HG02981 (cell line): Measurements from ENCODE around the gene IFNL3.
"Not testable (repeated sequence)": the region's sequence is repeated elsewhere in the genome, so short reads cannot be mapped to it uniquely, and the experiment has no call there.

ENCODE experiments used
- ATAC-seq: cut with Tn5 transposase; IDR thresholded peaks from one replicate; pipeline ENCODE4 v1.9.1; 2021; ENCODE audit warnings: mild to moderate bottlenecking, moderate library complexity; ENCODE audit not compliant: unreplicated experiment

Gene IFNL3

DNA sequence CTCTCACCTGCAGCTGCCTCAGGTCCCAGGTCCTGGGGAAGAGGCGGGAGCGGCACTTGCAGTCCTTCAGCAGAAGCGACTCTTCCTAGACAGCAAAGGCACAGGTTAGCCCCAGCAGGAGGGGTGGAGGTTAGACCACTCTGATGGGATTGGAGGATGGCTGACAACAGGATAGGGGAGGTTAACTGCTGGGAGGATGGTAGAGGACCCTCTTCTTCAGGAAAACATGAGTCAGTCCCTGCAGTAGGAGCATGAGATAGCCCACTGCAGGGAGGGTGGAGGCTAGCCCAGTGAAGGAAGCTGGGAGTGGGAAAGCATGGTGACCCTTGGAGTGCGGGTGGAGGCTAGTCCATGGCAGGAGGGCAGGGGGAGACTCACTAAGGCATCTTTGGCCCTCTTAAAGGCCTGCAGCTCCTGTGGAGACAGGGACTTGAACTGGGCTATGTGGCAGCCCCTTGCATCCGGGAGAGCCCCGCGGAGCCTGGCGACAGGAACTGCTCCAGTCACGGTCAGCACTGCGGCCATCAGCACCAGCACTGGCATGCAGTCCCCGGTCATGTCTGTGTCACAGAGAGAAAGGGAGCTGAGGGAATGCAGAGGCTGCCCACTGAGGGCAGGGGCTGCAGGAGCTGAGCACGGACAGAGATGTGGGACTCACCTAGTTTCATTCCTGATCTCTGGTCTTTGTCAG is at the start of gene IFNL3:
TSS of gene IFNL3 (minus strand) at position 597 of the 691 bp plus-strand sequence. CDS start at position 558, 39 bp downstream.
- ATAC-seq, result not testable (repeated sequence)

DNA sequence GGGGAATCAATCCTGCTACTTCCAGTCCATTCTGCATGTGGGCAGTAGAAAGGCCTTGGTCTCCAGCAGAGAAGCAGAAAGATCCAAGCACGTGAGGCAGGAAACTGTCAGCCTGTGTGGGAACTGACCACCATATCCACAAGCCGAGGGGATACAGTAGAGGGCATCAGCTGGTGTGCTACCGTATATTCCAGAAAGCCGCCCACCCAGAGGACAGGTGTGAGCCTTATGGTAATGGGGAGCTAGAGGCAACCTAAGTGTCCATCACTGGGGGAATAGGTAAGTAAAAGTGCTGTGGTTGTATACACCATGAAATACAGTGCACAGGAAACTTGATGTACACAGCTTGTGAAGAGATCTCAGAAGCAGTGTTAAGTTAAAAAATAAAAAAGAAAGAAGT is 48.6 kb upstream of the IFNL3 start:
- ATAC-seq, result no peak

DNA sequence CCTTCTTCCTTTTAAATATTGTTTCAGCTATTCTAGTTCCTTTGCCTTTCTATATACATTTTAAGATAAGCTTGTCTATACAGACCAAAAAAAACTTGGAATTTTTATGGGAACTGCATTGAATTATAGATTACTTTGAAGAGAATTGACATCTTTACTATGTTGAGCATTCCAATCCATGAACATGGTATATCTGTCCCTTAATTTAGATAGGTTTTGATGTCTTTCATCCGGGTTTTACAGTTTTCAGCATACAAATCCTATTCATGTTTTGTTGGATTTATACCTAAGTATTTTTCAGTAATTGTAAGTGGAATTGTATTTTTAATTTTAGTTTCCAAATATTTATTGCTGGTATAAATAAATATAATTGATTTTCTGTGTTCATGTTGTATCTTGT is 39.2 kb upstream of the IFNL3 start:
- ATAC-seq, result no peak

DNA sequence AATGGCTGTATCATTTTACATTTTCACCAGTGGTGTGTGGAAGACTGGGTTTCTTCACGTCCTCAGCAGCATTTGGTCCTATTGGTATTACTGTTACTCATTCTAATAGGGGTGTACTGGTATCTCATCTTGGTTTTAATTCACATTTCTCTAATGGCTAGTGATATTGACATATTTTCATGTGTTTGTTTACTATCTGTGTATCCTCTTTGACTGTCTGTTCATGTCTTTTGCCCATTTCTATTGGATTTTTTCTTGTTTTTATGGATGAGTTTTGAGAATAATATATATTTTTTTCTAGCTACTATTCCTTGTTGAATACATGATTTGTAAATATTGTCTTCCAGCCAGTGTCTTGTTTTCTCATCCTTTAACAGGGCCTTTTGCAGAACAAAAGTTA is 37.2 kb upstream of the IFNL3 start:
- ATAC-seq, result no peak

- ATAC-seq, result no peak
Measured at GRCh38 chr19:39277598-39277997, 32.8 kb upstream of the IFNL3 start.

GRCh38 chr19:39276740-39277139 is 31.9 kb upstream of the IFNL3 start:
- ATAC-seq, result no peak

- ATAC-seq, result no peak
Measured at GRCh38 chr19:39275578-39275977, 30.8 kb upstream of the IFNL3 start.

GRCh38 chr19:39273859-39274258 is 29.1 kb upstream of the IFNL3 start:
- ATAC-seq, result not testable (repeated sequence)

DNA sequence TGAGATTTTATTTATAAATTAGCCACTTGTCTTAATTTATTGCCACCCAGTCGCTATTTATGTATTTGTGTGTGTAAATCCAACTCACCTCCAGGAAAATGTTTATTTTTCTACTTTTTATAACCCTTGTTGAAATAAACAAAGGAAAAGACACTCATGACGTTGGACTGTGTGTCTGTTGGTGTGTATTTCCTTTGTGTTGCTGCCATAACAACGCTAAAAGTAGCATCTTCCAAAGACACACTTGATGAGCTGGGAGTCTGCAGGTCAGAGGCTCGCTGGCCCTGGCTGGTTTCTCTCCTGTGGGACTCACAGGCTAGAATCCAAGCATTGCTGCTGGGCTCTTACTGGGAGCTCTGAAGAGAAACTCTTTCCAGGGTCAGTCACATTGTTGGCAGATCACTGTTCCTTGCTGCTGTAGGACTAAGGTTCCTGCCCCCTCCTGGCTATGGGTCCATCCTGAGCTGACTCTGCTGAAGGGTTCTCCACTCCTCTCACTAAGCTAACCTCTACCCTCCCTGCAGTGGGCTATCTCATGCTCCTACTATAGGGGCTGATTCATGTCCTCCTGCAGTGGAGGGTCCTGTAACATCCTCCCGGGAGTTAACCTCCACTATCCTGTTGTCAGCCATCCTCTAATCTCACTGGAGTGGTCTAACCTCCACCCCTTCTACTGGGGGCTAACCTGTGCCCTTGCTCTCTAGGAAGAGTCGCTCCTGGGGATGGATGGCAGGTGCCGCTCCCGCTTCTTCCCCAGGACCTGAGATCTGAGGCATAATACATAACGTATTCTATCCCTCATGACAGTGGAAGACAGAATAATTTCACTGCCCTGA is 25.4 kb upstream of the IFNL3 start:
- ATAC-seq, result no peak

- ATAC-seq, result not testable (repeated sequence)
Measured at GRCh38 chr19:39269369-39269768, 24.6 kb upstream of the IFNL3 start.

DNA sequence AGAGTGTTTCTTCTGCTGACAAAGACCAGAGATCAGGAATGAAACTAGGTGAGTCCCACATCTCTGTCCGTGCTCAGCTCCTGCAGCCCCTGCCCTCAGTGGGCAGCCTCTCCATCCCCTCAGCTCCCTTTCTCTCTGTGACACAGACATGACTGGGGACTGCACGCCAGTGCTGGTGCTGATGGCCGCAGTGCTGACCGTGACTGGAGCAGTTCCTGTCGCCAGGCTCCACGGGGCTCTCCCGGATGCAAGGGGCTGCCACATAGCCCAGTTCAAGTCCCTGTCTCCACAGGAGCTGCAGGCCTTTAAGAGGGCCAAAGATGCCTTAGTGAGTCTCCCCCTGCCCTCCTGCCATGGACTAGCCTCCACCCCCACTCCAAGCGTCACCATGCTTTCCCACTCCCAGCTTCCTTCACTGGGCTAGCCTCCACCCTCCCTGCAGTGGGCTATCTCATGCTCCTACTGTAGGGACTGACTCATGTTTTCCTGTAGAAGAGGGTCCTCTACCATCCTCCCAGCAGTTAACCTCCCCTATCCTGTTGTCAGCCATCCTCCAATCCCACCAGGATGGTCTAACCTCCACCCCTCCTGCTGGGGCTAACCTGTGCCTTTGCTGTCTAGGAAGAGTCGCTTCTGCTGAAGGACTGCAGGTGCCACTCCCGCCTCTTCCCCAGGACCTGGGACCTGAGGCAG is 23.9 kb upstream of the IFNL3 start:
- not testable (repeated sequence) for ATAC-seq

DNA sequence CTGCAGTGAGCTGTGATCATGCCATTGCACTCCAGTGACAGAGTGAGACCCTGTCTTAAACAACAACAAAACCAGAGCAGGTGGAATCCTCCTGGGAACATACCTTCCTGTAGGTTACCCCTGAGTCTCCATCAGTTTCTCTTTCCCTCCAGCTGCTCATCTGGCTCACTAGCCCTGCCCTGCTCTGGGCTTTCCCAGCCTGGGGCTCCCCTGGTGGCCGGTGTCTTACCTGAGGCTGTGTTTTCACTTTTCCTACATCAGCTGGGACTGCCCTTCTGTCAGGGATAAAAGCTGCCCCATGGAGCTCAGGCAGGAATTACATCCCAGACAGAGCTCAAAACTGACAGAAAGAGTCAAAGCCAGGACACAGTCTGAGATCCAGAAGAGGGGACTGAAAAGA is 23.3 kb upstream of the IFNL3 start, which contains the start of gene IFNL2:
TSS of gene IFNL2 (plus strand) at position 312 of the 400 bp plus-strand sequence. CDS start 173 bp downstream, outside the sequence.
- ATAC-seq, result not testable (repeated sequence)

DNA sequence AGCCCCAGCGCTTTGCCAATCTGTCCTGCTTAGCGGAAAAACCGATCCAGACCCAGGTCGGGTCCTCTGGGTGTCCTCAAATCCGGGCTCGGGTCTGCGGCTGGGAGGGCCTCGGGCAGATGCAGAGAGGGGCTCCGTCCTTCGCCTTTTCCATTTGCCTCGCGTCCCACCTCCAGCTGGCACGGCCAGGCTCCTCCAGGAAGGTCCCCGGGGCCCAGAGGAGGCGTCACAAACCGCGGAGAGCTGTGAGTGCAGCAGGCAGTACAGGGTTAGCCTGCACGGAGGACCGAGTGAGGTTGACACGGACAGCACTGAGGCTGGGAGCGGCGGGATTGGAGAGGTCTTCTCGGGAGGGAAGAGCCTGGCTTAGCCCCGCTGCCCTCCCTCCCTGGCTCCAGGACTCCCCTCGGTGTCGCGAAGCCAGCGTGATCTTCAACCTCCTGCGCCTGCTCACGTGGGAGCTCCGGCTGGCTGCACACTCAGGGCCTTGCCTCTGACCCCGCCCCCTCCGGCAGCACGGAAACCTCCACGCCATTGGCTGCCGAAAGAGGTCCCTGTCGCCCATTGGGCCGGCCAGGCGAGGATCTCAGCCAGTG is 20.6 kb upstream of the IFNL3 start:
- ATAC-seq, result no peak

DNA sequence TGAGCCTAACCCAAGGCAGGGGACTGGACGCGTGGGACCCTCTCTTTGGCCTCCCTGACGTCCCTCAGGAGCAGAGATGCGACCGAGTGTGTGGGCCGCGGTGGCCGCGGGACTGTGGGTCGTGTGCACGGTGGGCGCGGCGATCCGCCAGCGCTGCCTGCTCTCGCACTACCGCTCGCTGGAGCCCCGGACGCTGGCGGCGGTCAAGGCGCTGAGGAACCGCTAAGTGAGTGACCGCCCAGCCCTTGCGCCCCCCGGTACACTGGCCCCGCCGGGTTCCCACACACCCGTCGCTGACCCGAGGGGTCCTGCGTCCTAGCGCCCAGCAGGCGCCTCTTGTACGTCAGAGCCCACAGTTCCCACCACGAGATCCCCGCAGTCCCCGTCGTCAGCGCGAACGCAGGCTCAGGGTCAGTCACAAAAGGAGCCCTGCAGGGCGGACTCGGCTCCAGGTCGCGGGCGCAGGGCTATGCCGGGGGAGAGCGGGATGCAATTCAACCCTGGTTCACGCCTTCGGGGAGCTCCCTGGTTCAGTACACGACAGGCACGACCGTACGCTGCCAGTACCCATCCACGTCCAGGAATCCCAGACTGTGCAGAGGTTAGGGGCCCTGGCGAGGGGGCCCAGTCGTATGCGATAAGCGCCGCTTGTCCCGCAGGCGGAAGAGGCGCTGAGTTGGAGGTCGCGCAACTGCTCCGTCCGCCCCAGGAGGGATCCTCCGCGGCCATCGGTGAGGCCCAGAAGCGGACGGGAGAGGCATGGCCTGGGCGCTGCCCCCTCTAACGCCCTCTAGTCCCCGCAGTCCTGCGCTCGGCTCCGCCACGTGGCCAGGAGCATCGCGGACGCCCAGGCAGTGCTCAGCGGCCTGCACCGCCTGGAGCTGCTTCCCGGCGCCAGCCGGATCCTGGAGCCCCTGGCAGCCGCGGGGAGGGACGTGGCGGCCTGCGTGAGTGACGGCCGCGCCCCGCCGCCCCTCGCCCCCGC is 19.8 kb upstream of the IFNL3 start:
- no peak for ATAC-seq

- no peak for ATAC-seq
Measured at GRCh38 chr19:39263912-39264305, 19.1 kb upstream of the IFNL3 start.

GRCh38 chr19:39262496-39262895 is 17.7 kb upstream of the IFNL3 start:
- ATAC-seq, result no peak

- ATAC-seq, result no peak
Measured at GRCh38 chr19:39261704-39262103, 16.9 kb upstream of the IFNL3 start.

GRCh38 chr19:39257227-39257626 is 12.4 kb upstream of the IFNL3 start:
- ATAC-seq, result no peak

DNA sequence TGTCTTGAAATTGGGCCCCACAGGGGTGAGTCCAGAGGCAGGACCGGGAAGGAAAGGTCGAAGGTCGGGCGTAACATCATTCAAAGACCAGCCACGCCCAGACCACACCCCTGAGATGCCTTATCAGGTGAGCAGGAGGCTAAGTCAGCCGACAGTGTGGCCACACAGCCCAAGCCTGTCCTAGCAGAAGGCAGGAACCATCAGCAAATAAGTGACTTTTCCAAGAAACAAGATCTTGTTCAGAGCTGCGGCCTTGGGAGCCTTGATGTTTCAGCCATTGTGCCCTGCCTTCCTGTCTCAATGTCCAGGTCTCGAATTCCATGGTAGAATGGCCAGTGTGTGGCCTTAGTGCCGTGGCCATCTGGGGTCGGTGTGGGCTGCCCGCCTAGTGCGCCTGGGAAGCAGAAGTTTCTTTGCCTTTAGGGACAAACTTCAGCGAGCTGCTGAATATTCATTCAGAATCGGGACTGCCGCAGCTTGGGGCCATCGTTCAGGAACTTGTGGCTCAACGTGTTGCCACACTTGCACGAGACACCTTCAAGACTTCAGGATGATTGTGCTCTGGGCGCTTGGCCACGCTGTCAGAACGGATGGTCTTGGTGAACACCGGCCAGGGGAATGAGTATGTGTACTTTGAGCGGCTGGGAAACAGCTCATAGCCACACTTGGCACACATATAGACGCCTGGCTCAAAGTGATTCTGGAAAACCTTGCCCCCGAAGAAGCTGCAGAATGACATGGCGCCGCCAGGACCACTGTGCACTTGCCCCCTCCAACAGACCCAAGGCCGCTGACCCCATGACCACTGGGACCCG is 9.9 kb upstream of the IFNL3 start:
- ATAC-seq, result no peak
